ENCODE measurements around the gene GPR107. TPM values are rescaled to one million over a fixed set of nuclear protein-coding genes. Genes with fewer than 3 reads are reported as not detected.

GPR107 gene
- polyA plus RNA-seq, 3 donors: 6.0 to 22.6 (median 6.0) TPM

DNA sequence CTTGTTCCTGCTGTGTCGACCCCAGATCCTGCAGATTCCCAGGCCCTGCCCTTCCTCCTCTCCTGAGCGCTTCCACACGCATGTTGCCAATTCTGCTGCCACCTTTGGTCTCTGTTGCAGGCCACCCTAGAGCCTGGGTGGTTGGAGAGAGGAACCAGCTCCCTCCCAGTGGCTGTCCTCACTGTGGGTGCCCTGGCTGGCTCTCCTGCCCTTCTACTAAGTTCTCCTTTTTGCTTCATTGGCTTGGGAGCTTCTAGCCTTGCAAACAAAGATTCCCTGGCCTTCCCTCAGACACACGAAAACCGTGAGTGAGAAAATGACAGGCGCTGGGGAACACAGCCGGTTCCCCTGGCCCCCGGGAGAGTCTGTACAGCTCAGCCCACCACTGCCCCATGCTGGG is 104.3 kb downstream of the GPR107 start:
- intact Hi-C loops (cut with micrococcal nuclease): no loop called here

DNA sequence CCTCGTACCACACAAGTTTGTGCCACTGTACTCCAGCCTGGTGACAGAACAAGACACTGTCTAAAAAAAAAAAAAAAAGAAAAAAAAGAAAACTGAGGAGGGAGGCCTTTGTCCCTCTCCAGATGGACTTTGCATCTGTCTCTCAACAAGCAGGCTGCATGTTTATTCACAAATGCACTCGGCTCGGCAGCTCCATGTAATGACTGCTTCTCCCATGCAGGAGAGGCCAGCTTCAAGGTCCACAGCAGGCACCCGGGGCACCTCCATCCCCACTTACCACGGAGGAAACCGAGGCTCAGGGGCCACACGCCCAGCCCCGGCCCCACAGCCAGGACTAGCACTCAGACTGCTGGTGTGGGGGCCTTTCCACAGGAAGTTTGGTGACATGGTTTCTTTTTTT is 105.4 kb downstream of the GPR107 start:
- peaks cover 0 to 8% (median 3%) of the 10 kb centered on the region in 3 donors for H3K27me3 Mint-ChIP-seq (ENCODE audit: low read depth in 3 of 3)
- Histone ChIP-seq H3K79me2 (ENCODE audit: insufficient read depth, low read length) (no peaks in the 10 kb centered on the region), H3K36me3 (replicated peaks in 1 of 2; ENCODE audit: control insufficient read depth in 1 of 2, insufficient read depth in 2 of 2, low read length in 2 of 2) (no peaks in the 10 kb centered on the region), H3K4me2 (replicated peaks; ENCODE audit: extremely low read depth, low read length, poor library complexity, severe bottlenecking) (no peak overlapping the region), H3K4me3 (replicated peaks in 1 of 3; ENCODE audit: low read depth in 2 of 3, low read length in 3 of 3) (no peak overlapping the region), H3K27me3 (ENCODE audit: control insufficient read depth in 2 of 2, insufficient read depth in 2 of 2, low read length in 2 of 2) (no peaks in the 10 kb centered on the region), H4K20me1 (ENCODE audit: insufficient read depth, low read length) (no peaks in the 10 kb centered on the region), H2AFZ (ENCODE audit: insufficient read depth, low read depth, low read length, poor library complexity, severe bottlenecking) (no peak overlapping the region), H3K9ac (ENCODE audit: insufficient read depth, low read length, poor library complexity, severe bottlenecking) (no peak overlapping the region), H3K27ac (ENCODE audit: low read depth in 1 of 2, low read length in 2 of 2) (no peak overlapping the region), H3K9me3 (replicated peaks in 1 of 2; ENCODE audit: control insufficient read depth in 1 of 2, insufficient read depth in 1 of 2, low read length in 2 of 2) (no peaks in the 10 kb centered on the region), H3K4me1 (ENCODE audit: control insufficient read depth in 1 of 2, insufficient read depth in 2 of 2, low read length in 2 of 2) (no peaks in the 10 kb centered on the region)
- no peaks in the 10 kb centered on the region for H3K4me1 Mint-ChIP-seq
- no peak for DNase-seq
- intact Hi-C loops (cut with micrococcal nuclease): no loop called here
- no peak overlapping the region for H3K27ac Mint-ChIP-seq
- peaks cover 0 to 1% (median 0%) of the 10 kb centered on the region in 7 donors for H3K9me3 Mint-ChIP-seq
- no peak overlapping the region for H3K4me3 Mint-ChIP-seq
- TF ChIP-seq CTCF (IDR thresholded peaks at IDR 0.05): no peak
- H3K36me3 Mint-ChIP-seq: no peaks in the 10 kb centered on the region
- 100% methylated on average over 2 of the region's 8 CpGs for WGBS (ENCODE audit: insufficient coverage)

More for the DNA sequence above, 104.3 kb downstream of the GPR107 start:
- Histone ChIP-seq H3K4me2 (replicated peaks; ENCODE audit: extremely low read depth, low read length, poor library complexity, severe bottlenecking) (no peak overlapping the region), H3K36me3 (replicated peaks in 1 of 2; ENCODE audit: control insufficient read depth in 1 of 2, insufficient read depth in 2 of 2, low read length in 2 of 2) (no peaks in the 10 kb centered on the region), H3K27me3 (ENCODE audit: control insufficient read depth in 2 of 2, insufficient read depth in 2 of 2, low read length in 2 of 2) (no peaks in the 10 kb centered on the region), H3K9ac (ENCODE audit: insufficient read depth, low read length, poor library complexity, severe bottlenecking) (no peak overlapping the region), H4K20me1 (ENCODE audit: insufficient read depth, low read length) (no peaks in the 10 kb centered on the region), H3K79me2 (ENCODE audit: insufficient read depth, low read length) (no peaks in the 10 kb centered on the region), H3K27ac (ENCODE audit: low read depth in 1 of 2, low read length in 2 of 2) (no peak overlapping the region), H3K4me1 (ENCODE audit: control insufficient read depth in 1 of 2, insufficient read depth in 2 of 2, low read length in 2 of 2) (no peaks in the 10 kb centered on the region), H3K9me3 (replicated peaks in 1 of 2; ENCODE audit: control insufficient read depth in 1 of 2, insufficient read depth in 1 of 2, low read length in 2 of 2) (no peaks in the 10 kb centered on the region), H2AFZ (ENCODE audit: insufficient read depth, low read depth, low read length, poor library complexity, severe bottlenecking) (no peak overlapping the region), H3K4me3 (replicated peaks in 1 of 3; ENCODE audit: low read depth in 2 of 3, low read length in 3 of 3) (no peak overlapping the region)
- Mint-ChIP-seq H3K4me3 (no peak overlapping the region), H3K27me3 (ENCODE audit: low read depth in 3 of 3) (peaks cover under 1 to 8% (median 3%) of the 10 kb centered on the region in 3 donors), H3K4me1 (no peaks in the 10 kb centered on the region), H3K27ac (no peak overlapping the region), H3K9me3 (peaks cover 0 to 1% (median 0%) of the 10 kb centered on the region in 7 donors), H3K36me3 (no peaks in the 10 kb centered on the region)
- no peak for DNase-seq
- no peak for TF ChIP-seq CTCF (IDR thresholded peaks at IDR 0.05)
- WGBS (ENCODE audit: insufficient coverage): 86% methylated on average over 2 of the region's 8 CpGs
